K562 (cell line): ENCODE measurements around the gene SEC14L2. TPM values are rescaled to one million over a fixed set of nuclear protein-coding genes. Genes with fewer than 3 reads are reported as not detected.

ENCODE experiments used
- EZH2 ChIP-seq: IDR thresholded peaks from 2 replicates; pipeline ENCODE4 v1.6.1; 2012; ENCODE audit warnings: low read depth, mild to moderate bottlenecking, inconsistent platforms, low read length, borderline replicate concordance
- HNRNPL ChIP-seq: fragments of 200-400 bp; formaldehyde crosslinking; IDR thresholded peaks from 2 replicates; pipeline ENCODE4 v1.6.1; 2017; ENCODE audit warnings: low read depth, mild to moderate bottlenecking, low read length
- KLF6 ChIP-seq: fragments of 250-450 bp; sonication (Bioruptor Pico); IDR thresholded peaks from 2 replicates; pipeline ENCODE4 v1.4.0; 2020; ENCODE audit warnings: mild to moderate bottlenecking, moderate library complexity, borderline replicate concordance
- MCM3 ChIP-seq: fragments of 450-650 bp; IDR thresholded peaks from 2 replicates; pipeline ENCODE4 v1.6.1; 2016
- NFIX ChIP-seq: fragments of 250-450 bp; sonication (Bioruptor Pico); IDR thresholded peaks from 2 replicates; pipeline ENCODE4 v1.4.0; 2020; ENCODE audit warnings: low read depth, mild to moderate bottlenecking, moderate library complexity
- PRPF4 ChIP-seq: fragments of 200-400 bp; formaldehyde crosslinking; IDR thresholded peaks from one replicate; pipeline ENCODE4 v1.6.1; 2017; ENCODE audit warnings: low read length, low read depth, mild to moderate bottlenecking; ENCODE audit not compliant: insufficient read depth, poor library complexity, severe bottlenecking
- TAF9B ChIP-seq: fragments of 450-650 bp; IDR thresholded peaks from 2 replicates; pipeline ENCODE4 v1.6.1; 2018; ENCODE audit warnings: mild to moderate bottlenecking; ENCODE audit not compliant: partially characterized antibody
- ZBTB33 ChIP-seq: sonication (generic); formaldehyde crosslinking; IDR thresholded peaks from 2 replicates; pipeline ENCODE4 v1.8.1; 2023; ENCODE audit warnings: mild to moderate bottlenecking, missing genetic modification reagents
- polyA plus RNA-seq, 8 experiments: library from polyadenylated mRNA; depleted of rRNA in 4 of 8; stranded (reverse) in 5 of 8; unstranded in 3 of 8; fragments of >200 nt; fragmentation: Nextera tagmentation in 2 of 8; fragmentation: Illumina TruSeq in 1 of 8; extraction: Ambion mirVana in 2 of 8; extraction: Trizol in 1 of 8; gene quantifications; 2 replicates each; pipeline versions ENCODE4 v1.2.1 to v1.2.3, GENCODE V29; 2011 to 2014; ENCODE audit warnings: inconsistent platforms in 1 of 8, missing spikeins in 1 of 8
- total RNA-seq, 7 experiments: library from RNA; depleted of rRNA in 6 of 7; stranded (reverse); fragments of >200 nt in 6 of 7; fragmentation: Illumina TruSeq in 2 of 7; extraction: Trizol in 2 of 7; gene quantifications; 2 replicates each; pipeline versions ENCODE4 v1.2.1 to v1.2.3, GENCODE V29; 2011 to 2021; ENCODE audit warnings: low replicate concordance in 1 of 7
- TF ChIP-seq, protein P1 (sequence below): sonication (generic); formaldehyde crosslinking; IDR thresholded peaks from 2 replicates; pipeline ENCODE4 v1.8.1; 2023; ENCODE audit warnings: mild to moderate bottlenecking, missing genetic modification reagents

The SEC14L2 gene
- total and polyA plus RNA-seq, 9 of the 15 experiments (the other 6 are each of a cell fraction or from before 2014, with no cell fraction given) = 0.03 to 0.17 (median 0.10) TPM

DNA sequence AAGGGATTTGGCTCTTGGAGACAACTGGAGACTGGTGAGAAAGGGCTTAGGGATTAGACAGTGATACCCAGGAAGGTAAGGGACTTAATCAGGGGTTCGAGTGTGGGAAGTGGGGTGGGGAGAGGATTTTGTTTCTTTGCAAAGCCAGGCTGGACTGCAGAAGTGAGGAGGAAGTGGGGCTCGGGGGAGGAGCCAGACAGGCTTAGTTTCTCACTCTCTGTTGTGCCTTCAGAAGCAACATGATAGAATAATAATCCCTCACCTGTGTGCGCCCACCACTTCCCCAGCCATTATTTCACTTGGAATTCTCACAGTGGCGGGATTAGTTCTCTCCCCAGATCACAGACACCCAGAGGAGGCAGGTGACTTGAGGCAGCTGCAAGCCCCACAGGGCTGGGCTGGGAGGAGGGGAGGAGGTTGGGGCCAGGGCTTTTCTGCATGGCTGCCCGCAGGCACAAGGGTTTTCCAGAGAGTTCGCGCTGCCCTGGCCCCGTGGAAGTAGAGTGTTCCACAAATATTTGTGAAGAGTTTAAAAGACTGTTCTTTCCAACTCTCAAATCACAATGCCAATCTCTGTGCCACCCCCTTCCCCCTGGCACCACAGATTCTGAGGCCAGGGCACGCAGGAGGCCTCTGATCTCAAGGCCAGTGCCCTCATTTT, 4.0 kb upstream of the SEC14L2 start (continued):
- TF ChIP-seq KLF6 (CRISPR knock-in tag) = no peak
- TF ChIP-seq ZBTB33 = no peak
- no peak for TF ChIP-seq TAF9B
- no peak for TF ChIP-seq NFIX (CRISPR knock-in tag)
- no peak for TF ChIP-seq MCM3
- TF ChIP-seq, protein P1, sequence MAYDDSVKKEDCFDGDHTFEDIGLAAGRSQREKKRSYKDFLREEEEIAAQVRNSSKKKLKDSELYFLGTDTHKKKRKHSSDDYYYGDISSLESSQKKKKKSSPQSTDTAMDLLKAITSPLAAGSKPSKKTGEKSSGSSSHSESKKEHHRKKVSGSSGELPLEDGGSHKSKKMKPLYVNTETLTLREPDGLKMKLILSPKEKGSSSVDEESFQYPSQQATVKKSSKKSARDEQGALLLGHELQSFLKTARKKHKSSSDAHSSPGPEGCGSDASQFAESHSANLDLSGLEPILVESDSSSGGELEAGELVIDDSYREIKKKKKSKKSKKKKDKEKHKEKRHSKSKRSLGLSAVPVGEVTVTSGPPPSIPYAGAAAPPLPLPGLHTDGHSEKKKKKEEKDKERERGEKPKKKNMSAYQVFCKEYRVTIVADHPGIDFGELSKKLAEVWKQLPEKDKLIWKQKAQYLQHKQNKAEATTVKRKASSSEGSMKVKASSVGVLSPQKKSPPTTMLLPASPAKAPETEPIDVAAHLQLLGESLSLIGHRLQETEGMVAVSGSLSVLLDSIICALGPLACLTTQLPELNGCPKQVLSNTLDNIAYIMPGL (CRISPR knock-in tag) = no peak
- no peak for TF ChIP-seq PRPF4
- no peak for TF ChIP-seq HNRNPL
- TF ChIP-seq EZH2 = no peak
- TF ChIP-seq, all 486 proteins: peak for 0
